ENCODE measurements around the gene GALNT5. TPM values are rescaled to one million over a fixed set of nuclear protein-coding genes. Genes with fewer than 3 reads are reported as not detected.

The GALNT5 gene
- total RNA-seq, 1 donor from 2014 or later: 0.35 TPM

GRCh38 chr2:157349949-157350515, 92.5 kb downstream of the GALNT5 start:
- intact Hi-C loops (cut with DNase I): no loop called here

DNA sequence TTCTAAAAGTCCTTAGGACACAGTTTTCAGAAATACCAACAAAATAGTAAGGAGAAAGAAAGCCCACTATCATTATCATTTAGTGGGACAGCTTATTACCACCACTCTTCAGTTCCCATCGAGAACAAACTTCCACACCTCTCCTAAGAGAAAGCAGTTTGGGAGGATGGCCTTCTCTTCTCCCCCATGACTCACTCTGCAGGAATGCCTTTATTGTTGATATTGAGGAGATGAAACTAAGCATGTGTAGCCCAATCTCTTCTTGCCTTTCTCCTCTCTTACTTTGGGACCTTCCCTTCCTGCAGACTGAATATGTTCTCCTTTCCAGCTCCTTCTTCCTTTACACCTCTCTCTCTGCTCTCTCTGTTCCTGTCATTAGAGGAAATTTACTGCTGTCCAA, 98.1 kb downstream of the GALNT5 start:
- DNase-seq (ENCODE audit: low spot score): no peak
- intact Hi-C loops (cut with DNase I): no loop called here

More at GRCh38 chr2:157349949-157350515, 92.5 kb downstream of the GALNT5 start:
- DNase-seq (ENCODE audit: low spot score): no peak

- intact Hi-C loops (cut with DNase I): no loop called here
- DNase-seq (ENCODE audit: low spot score): no peak
These were observed 102.1 kb downstream of the GALNT5 start for GRCh38 chr2:157359628-157360027.

- intact Hi-C loops (cut with DNase I): no loop called here
- DNase-seq (ENCODE audit: low spot score): no peak
These were observed 104.0 kb downstream of the GALNT5 start for GRCh38 chr2:157361526-157361925.

- intact Hi-C loops (cut with DNase I): no loop called here
- DNase-seq (ENCODE audit: low spot score): no peak
These were observed 105.1 kb downstream of the GALNT5 start for GRCh38 chr2:157362627-157363026.

DNA sequence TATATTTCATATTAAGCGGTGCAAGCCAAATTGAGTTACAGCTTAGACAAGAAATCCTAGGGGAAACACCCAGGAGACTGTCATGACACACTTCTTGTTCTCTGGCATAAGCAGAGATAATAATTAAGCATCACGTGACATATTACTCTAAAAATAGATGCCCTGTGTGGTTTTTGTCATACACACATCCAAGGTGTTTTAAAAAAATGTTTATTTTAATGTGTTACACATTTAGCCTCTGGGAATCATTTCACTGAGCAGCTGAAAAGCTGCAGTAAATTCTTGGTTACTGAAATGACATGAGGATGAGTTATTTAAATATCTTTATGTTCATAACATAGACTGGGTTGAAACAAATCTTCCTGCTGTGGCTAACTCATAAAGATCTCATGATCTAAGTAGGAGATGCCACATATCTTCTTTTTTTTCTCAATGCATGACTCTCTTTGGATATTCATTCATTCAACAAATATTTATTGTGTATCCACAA, 106.2 kb downstream of the GALNT5 start:
- intact Hi-C loops (cut with DNase I): no loop called here
- DNase-seq (ENCODE audit: low spot score): no peak

Other genes with a start within 250 kb of the GALNT5 start
- gene ERMN, start 68.1 kb downstream of the GALNT5 start, total RNA-seq: not detected
- 2.5 TPM for gene CYTIP, start 186.4 kb downstream of the GALNT5 start, total RNA-seq